SH-SY5Y (cell line): ENCODE measurements around the gene ARHGEF28.

Experiments
- GATA2 ChIP-seq: IDR thresholded peaks from 2 replicates; pipeline ENCODE4 v1.6.1; 2011; ENCODE audit warnings: mild to moderate bottlenecking, low read depth, low read length
- GATA3 ChIP-seq: IDR thresholded peaks from 2 replicates; pipeline ENCODE4 v1.6.1; 2011; ENCODE audit warnings: low read depth, mild to moderate bottlenecking, low read length, moderate library complexity

ARHGEF28 gene

GRCh38 chr5:73691302-73692080 lies 65.5 kb downstream of the ARHGEF28 start:
- no peak for TF ChIP-seq GATA2
- TF ChIP-seq GATA3, result no peak

GRCh38 chr5:73692166-73692640 lies 66.2 kb downstream of the ARHGEF28 start:
- TF ChIP-seq GATA2, result no peak
- TF ChIP-seq GATA3, result no peak

- TF ChIP-seq GATA2 (no peak), GATA3 (no peak)
Measured at GRCh38 chr5:73692981-73693380, 67.0 kb downstream of the ARHGEF28 start.

- no peak for TF ChIP-seq GATA2
- TF ChIP-seq GATA3, result no peak
Measured at GRCh38 chr5:73693573-73694061, 67.6 kb downstream of the ARHGEF28 start.

- TF ChIP-seq GATA3 (no peak), GATA2 (no peak)
Measured at GRCh38 chr5:73694089-73694488, 68.1 kb downstream of the ARHGEF28 start.

- TF ChIP-seq GATA3, result no peak
- TF ChIP-seq GATA2, result no peak
Measured at GRCh38 chr5:73698011-73698410, 72.0 kb downstream of the ARHGEF28 start.

GRCh38 chr5:73701566-73701965 lies 75.6 kb downstream of the ARHGEF28 start:
- TF ChIP-seq GATA2 (no peak), GATA3 (no peak)

GRCh38 chr5:73702534-73702933 lies 76.5 kb downstream of the ARHGEF28 start:
- TF ChIP-seq GATA3, result no peak

- TF ChIP-seq GATA2 (no peak), GATA3 (no peak)
Measured at GRCh38 chr5:73702951-73703350, 77.0 kb downstream of the ARHGEF28 start.

GRCh38 chr5:73705364-73705763 lies 79.4 kb downstream of the ARHGEF28 start:
- TF ChIP-seq GATA3 (no peak), GATA2 (no peak)

- TF ChIP-seq GATA2, result no peak
- TF ChIP-seq GATA3, result no peak
Measured at GRCh38 chr5:73706963-73707362, 81.0 kb downstream of the ARHGEF28 start.

- TF ChIP-seq GATA3, result no peak
- TF ChIP-seq GATA2, result no peak
Measured at GRCh38 chr5:73709536-73710129, 83.6 kb downstream of the ARHGEF28 start.

- TF ChIP-seq GATA3 (no peak), GATA2 (no peak)
Measured at GRCh38 chr5:73716284-73716808, 90.3 kb downstream of the ARHGEF28 start.

- TF ChIP-seq GATA2 (no peak), GATA3 (no peak)
Measured at GRCh38 chr5:73718762-73719161, 92.8 kb downstream of the ARHGEF28 start.

- TF ChIP-seq GATA3 (no peak), GATA2 (no peak)
Measured at GRCh38 chr5:73719632-73720031, 93.6 kb downstream of the ARHGEF28 start.

- TF ChIP-seq GATA2 (no peak), GATA3 (no peak)
Measured at GRCh38 chr5:73722231-73722630, 96.2 kb downstream of the ARHGEF28 start.
